Smooth muscle cell of the brain vasculature (primary cell): ENCODE measurements around the gene MARCHF9.

Source experiments
- DNase-seq: peaks from one replicate; pipeline ENCODE4 v3.0.0-alpha.2; 2012; ENCODE audit warnings: low read depth, low spot score

Gene MARCHF9

DNA sequence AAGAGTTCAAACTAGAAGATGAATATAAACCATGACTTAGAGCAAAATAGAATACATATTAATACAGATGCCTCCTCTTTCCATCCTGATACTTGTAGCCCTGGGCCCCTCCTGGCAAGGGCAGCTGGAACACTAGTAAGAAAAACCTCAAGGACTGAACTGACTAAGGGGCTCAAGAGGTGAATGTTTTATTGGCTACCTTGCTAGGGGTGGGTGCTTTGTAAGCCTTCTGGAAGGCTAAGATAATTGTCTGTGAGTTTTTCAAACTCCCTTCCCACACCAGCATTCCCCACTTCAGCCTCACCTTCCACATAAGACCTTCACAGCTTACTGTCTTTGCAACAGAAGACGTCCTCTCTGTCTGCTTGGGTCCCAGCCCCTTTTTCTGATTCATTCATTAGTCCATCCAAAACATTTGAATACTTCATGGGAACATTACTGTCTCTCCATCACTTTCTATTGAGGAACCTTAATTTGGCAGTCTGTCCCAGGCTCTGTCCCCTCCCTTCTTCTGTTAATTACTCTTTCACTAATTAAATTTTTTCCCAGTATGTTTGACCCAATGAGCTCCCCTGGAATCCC is 1.1 kb upstream of the MARCHF9 start:
- no peak for DNase-seq

DNA sequence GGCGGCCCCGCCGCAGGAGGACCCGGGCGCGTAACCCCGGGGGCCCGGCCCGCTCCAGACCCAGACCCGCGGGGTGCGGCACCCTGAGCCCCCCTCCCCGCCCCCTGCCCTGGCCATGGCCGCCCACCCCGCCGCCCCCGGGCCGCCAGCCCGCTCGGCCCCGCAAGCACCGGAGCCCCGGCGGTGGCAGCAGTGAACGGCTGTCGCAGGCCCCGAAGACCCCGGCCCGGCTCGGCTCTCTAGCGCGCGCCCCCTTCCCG is 221 bp downstream of the MARCHF9 start:
- DNase-seq = no peak

DNA sequence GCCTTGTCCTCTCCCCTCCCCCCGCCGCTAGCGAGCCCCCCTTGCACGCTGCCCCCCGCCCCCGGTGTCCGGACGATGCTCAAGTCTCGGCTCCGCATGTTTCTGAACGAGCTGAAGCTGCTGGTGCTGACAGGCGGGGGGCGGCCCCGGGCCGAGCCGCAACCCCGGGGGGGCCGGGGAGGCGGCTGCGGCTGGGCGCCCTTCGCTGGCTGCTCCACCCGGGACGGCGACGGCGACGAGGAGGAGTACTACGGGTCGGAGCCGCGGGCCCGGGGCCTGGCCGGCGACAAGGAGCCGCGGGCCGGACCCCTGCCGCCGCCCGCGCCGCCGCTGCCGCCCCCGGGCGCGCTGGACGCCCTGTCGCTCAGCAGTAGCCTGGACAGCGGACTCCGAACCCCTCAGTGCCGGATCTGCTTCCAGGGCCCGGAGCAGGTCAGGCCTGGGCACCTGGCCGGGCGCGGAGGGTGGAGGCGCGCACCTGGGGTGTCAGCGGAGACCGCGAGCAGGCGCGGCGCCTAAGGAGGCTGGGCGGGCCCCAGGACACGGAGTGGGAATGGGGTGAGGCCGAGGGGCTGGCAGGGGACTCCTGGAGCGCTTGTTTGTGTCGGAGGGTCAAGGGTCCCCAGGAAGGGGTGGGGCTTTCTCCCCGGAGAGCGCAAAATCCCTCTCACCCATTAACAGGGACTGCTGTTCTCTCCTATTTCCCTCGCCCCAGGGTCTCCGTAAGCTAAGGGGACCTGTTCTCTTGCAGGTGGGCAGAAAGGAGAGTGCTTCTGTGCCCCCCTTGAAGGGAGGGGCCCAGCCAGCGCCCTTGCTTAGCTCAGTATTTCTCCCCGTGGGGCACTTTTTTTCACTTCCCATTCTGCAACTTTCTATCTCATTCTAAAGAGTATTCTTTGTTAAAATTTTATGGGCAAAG is 810 bp downstream of the MARCHF9 start:
- DNase-seq = no peak

DNA sequence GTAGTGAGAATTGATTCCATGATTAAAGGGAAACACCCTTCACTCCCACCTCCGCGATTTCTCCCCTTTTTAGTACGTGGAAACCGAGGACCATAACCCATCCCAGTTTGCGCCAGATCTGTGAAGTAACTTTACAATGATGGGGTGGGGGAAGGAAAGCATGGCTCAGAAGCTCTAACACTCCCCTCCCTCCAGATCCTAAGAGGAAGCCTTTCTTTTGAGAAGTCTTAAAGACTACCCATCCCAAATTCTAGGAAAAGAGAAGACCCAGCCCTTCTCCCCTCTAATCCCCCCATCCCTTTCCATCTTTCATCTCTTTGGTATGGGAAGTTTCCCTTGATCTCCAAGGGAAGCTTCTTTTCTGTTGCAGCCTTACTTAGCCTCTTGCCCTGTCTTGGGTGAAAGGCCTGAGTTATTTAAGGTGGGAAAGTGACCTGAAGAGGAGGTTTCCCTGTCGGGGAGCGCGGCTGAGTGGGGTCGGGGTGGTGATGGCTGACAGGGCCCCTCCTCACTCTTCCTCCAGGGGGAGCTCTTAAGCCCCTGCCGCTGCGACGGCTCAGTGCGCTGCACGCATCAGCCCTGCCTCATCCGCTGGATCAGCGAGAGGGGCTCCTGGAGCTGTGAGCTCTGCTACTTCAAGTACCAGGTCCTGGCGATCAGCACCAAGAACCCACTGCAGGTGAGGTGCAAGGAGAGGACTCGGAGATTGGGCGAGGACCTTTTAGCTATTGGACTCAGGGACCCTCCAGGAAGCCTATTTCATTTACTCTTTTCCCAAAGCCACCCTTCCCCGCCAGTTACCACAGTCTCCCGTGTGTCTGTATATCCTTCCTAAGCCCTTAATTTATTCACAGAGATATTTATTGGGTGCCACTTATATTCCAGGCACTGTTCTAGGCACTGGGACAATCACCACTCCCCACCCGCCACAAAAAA is 1.8 kb downstream of the MARCHF9 start:
- DNase-seq = no peak

DNA sequence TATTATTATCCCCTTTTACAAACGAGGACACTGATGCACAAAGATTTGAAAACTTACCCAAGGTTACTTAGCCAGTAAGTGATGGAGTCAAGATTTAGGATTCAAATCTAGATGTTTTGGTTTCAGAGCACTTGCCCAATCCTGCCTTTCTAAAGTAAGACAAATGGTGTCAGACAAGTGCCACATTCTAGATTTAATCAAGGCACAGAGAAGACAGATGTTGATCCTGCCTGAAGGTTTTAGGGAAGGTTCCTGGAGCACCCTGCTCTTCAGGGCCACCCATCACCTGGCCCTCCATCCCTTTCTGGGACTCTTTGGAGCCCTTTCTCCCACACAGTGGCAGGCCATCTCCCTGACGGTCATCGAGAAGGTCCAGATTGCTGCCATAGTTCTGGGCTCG is 2.9 kb downstream of the MARCHF9 start:
- DNase-seq = no peak

DNA sequence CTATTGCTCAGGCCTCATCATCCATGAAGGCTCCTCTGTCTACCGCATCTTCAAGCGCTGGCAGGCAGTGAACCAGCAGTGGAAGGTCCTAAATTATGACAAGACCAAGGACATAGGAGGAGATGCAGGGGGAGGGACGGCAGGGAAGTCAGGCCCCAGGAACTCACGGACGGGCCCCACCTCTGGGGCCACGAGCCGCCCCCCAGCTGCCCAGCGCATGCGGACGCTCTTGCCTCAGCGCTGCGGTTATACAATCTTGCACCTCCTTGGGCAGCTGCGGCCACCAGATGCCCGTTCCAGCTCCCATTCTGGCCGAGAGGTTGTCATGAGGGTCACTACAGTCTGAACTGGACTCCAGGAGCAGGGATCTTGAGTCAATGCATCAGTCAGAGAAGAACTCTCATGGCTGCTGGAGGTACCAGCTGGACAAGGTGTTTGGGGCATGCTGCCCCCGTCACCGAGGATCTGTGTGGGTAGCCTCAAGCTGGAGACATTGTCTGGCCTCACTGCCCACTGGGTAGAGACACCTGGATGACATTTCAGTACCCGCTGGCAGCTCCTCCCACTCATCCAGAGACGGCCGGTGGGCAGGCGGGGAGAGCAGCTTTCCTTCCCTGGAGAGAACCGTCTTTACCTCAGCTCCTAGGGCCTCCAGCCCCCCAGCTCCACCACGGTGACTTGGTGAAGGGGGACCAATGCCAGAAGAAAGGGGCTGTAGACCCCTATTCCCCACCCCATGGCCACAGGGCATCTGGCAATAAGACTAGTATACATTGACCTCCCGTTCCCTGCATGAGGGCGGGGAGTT is 3.9 kb downstream of the MARCHF9 start:
- no peak for DNase-seq

DNA sequence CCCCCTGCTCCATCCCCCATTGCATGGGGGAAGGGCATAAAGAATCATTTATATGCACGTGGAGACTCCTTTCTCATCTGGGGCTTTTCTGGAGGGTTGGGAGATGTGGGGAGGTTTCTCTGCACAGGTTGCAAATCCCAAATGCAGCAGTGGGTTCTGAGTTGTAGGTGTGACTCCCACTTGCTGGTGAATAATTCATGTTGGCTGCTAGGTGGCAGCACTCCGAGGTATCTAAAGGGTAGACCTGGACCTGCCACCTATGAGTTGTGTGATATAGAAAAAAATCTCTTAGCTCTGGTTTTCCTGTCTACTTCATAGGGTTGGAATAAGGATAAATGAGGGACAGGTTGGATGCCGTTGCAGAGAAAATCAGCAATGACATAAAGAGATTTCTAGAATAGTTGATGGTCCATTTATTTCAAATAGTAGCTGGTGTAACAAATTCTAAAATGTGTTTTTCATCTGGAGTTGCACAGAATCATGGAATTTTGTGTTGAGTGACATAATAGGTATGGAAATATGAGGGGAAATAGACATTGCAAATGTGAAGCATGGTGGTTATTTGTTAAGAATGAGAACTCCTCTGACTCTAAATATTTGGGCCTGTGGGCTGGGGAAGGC is 4.6 kb downstream of the MARCHF9 start:
- no peak for DNase-seq

DNA sequence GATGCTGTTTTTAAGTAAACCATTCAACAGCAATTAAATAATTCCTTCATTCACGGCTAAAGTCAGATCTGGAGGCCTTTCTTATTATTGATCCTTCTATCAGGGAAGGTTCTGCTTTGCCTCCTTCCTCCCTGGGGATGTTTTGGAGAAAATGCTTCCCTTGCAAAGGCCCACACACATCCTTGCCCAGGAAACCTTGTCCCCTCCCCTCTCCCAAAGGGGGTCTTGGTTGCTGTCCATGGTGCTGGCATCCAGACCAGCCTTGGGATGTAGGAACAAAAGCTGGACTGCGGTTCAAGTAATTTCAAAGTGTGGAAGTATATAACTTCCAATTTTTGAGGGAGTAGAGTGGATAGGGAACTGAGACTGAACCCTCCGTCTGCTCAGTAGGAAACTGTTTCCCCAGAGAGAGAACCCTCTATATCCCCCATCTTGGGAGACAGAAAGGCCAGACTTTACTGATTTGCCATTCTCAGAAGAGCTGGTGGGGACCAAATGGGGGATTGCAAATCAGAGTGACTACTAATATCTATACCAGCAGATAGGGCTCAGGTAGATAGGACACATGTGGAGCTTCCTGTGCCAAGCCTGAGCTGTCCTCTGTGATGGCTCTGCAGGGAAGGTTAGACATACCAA is 5.6 kb downstream of the MARCHF9 start:
- no peak for DNase-seq

DNA sequence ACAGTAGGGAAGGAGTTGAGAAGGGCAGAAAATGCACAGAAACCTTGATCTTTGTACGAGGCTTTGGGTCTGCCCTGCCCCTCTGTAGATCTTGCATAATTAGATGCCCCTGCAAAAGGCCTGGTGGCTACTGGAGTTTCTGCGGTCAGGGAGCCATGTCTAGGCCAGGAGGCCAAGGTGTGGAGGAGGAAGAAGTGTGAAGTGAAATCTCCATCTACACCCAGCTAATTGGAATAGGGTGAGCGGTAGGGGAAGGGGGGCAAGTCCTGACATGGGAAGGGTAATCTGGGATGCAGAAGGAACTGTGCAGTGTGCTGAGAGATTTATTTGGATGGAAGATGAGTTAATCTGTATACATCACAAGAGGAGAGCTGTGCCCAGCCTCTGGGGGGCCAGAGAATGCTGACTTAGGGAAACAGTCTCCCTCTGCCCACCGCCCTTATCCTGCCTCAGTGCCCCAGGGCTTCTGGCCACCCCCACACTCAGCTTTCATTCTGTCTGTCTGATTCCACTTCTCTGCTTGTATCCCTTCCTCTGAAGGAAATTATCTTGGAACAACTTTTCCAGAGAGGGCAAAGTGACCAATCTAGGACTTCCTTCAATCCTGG is 6.6 kb downstream of the MARCHF9 start:
- no peak for DNase-seq

DNA sequence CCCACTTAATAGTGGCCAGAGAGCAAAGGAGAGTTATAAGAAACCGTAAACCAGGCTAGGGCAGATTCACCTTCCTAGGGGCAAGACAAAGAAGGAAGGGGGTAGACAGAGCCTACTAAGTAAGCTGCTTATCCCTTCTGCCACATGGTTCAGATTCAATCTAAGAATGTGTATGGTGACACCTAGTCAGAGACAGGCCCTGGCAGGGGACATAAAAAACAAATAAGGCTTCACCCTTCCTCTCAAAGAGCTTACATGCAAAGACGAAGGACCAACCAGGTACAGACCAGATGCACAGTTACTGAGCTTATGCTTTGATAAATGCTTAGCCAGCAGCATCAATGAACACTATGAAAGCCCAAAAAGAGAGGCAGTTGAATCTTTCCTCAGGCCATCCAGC is 7.6 kb downstream of the MARCHF9 start:
- no peak for DNase-seq

DNA sequence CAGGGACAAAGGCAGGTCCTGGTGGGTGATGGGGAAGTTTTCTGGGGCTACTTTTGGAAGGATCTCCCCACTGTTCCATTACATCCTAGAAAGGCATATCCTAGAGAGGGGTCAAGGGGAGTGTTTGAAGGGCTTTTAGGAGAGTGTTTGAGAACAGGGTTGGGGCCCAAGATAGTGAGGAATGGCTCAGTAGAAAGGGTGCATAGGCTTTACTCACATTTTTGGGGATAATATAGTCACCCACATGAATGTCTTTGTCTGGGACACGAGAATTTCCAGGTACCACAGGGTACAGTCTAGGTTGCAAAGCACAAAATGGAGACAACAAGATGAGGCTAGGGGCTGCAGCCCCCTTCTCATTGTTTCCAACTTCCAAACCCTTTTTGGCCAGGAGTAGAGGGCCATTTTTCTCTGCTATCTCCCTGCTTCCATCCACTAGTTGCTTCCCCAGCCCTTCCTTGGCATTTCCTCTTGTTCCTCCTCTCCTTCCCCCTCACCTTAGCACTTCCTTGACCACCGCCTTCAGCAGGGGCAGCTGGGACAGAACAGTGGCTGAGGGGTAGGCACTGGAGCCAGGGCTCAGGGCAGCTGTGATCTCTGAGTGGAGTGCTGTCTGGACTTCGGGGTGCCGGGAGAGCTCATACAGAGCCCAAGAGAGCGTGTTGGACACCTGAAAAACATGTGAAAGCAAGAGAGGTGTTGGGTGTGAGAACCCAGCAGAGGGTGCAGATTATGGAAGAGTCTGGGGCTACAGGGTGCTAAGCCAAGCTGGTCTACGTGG is 9.2 kb downstream of the MARCHF9 start:
- no peak for DNase-seq

DNA sequence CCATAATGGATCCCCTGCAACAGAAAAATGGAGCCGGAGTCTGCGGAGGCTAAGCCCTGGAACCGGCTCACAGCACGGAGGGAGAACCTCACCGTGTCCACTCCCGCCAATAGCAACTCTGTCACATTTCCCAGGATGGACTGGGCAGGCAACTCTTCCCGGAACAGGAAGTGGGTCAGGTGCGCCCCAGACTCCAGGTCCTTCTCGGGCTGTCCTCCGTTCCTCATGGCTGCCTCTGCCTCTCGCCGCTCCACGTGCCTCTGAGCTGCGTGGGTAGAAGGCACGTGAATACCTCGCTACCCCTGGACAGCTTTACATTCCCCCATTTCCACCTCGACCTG is 9.7 kb downstream of the MARCHF9 start:
- DNase-seq = no peak

DNA sequence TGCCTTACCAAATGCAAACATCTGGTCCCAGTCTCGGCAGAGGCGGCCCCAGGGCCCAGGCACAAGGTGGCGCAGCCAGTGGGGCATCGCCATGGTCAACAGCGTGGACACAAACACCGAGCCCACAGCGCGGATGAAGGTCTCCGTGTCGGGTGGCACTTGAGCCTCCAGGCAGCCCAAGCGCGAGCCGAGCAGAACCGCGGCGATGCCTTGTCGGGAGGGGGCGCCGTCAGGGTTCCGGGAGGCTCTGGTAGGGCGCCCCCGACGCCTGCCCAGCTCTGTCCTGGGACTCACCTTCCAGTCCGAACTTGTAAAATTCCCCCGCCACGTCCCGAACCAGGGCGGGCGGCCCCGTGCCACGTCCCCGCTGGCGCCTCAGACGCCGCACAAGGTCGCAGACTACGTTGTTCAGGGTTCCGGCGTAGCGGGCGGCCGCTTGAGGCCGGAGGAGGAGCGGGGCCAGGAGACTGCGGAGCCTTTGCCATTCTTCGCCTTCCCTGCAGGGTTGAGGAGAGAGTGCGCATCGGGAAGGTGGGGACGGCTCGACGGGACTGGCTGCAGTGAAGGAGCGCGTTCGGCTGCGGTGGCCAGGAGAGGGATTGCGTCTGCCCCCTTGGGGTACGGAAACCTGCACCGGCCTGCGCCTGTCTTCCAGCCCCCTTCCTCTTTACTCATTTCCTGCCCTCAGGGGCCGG is 10.2 kb downstream of the MARCHF9 start:
- no peak for DNase-seq

DNA sequence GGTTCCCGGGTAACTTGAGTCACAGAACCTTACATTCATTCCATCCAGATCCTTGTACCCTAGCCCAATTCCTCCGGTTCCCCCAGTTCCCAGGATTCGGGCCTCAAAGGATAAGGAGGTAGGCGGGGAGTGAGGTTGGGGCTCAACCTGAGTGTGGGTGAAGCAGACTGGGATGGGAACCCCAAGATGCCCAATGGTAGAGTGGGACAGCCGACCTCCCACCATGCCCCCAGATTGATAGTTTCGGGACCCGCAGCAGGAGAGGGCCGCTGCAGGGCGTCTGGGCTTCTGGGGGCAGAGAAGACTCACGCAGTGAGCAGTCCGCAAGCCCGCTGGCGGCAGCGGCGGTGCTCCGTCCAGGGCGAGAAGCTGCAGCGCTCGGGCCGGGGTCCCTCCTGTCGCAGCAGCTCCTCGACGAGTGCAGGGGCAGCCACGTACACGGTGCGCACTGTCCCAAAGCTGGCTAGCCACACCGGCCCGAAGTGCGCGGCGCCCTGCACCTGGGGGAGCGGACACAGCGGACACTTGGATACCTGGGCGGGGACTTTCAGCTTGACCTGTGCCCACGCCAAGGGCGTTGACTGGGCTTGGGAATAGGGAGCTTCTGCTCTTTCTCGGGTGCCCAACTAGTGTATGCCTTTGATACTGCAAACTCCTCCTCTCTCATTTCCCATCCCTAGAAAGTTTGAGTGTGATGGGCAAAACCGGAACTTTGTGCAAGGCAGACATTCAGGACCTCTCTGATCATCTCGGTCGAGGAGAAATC is 11.0 kb downstream of the MARCHF9 start:
- no peak for DNase-seq

DNA sequence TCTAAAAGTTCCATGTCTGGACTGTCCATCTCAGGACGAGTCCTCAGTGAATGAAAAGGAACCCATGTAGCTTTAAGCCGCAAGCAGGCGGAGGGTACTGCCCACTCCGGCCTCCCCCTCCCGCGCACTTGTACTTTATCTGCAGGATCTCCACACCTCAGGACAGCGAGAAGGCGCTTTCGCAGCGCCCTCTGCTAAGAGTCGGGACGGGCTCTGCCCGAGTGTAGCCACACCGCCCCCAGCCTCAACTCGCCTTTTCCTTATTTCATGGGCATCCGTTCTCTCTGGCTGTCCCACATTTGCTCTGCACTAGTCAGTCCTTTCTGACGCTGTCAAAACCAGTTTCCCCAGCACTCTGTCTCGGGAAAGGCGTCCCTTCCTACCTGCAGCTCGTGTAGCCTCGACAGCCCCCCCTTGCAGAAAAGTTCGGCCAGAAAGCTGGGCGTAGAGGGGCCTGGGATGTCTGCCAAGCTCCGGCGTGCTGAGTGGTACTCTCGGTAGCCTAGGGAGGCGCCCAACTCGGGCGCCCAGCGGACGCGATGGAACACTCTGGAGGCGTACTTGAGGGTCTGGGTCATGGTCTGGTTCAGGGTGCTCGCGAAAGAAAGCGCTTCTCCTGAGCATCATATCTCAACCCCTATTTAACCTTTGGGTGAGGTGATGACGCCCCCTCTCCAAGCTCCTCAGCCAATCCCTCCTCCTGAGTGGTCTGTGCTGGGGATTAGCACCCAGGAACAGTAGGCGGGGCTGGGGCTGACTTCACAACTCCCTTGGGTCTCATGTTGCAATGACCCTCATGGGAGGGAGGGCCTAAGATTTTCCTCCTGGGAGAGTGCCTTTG is 11.8 kb downstream of the MARCHF9 start, which contains the start of gene CYP27B1:
Gene CYP27B1, minus strand, starts transcription at position 615 of the 841 bp plus-strand sequence. Its CDS starts 37 bp downstream, at position 578.
- DNase-seq = no peak

DNA sequence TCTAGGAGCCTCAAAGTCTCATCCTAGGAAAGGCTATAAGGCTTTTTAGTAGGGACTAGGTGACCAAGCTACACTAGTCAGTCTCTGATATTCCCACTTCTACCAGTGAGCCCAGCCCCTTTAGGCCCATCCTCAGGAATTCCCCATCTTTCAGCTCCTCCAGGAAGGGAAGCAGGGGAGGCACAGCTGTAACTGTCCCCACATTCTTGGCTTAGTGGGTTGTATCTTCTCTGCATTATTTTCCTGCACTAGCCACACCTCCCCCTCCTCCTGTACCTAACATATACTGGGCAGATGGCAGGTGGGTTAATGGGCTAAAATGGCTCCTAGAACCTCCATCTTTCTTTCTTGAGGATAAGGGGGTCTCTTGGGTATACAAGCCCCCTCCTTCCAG is 12.4 kb downstream of the MARCHF9 start:
- DNase-seq = no peak

DNA sequence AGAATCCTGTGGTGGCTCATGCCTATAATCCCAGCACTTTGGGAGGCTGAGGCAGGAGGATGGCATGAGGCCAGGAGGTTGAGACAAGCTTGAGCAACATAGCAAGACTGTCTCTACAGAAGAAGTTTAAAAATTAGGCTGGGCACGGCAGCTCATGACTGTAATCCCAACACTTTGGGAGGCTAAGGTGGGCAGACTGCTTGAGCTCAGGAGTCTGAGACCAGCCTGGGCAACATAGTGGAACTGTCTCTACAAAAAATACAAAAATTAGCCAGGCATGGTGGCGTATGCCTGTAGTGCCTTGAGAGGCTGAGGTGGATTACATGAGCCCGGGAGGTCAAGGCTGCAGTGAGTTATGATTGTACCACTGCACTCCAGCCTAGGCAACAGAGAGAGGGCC is 13.0 kb downstream of the MARCHF9 start:
- no peak for DNase-seq
